ENCODE measurements around the gene AIF1L.
"Not testable (repeated sequence)": the region's sequence is repeated elsewhere in the genome, so short reads cannot be mapped to it uniquely, and the experiment has no call there.

AIF1L gene

DNA sequence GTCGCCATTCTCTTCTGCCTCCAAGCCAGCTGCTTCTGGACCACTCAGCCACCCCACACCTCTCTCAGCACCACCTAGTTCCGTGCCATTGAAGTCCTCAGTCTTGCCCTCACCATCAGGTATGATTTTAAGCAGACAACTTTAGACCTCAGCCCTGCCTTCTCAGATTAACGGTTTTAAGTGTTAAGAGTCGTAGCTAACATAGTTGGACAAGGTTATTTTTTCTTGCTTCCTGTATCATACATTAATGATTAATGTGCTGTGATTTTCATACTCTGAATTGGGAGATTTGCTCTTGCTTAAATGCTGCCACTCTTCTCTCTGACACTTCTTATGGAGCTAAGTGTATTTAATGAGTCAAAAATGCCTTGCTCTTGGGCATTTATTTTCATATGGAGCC is 49.9 kb downstream of the AIF1L start:
- TF ChIP-seq, protein P1, sequence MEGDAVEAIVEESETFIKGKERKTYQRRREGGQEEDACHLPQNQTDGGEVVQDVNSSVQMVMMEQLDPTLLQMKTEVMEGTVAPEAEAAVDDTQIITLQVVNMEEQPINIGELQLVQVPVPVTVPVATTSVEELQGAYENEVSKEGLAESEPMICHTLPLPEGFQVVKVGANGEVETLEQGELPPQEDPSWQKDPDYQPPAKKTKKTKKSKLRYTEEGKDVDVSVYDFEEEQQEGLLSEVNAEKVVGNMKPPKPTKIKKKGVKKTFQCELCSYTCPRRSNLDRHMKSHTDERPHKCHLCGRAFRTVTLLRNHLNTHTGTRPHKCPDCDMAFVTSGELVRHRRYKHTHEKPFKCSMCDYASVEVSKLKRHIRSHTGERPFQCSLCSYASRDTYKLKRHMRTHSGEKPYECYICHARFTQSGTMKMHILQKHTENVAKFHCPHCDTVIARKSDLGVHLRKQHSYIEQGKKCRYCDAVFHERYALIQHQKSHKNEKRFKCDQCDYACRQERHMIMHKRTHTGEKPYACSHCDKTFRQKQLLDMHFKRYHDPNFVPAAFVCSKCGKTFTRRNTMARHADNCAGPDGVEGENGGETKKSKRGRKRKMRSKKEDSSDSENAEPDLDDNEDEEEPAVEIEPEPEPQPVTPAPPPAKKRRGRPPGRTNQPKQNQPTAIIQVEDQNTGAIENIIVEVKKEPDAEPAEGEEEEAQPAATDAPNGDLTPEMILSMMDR (conservative IDR thresholded peaks at IDR 0.05): no peak
- no peak overlapping the region for H3K27ac ChIP-seq

DNA sequence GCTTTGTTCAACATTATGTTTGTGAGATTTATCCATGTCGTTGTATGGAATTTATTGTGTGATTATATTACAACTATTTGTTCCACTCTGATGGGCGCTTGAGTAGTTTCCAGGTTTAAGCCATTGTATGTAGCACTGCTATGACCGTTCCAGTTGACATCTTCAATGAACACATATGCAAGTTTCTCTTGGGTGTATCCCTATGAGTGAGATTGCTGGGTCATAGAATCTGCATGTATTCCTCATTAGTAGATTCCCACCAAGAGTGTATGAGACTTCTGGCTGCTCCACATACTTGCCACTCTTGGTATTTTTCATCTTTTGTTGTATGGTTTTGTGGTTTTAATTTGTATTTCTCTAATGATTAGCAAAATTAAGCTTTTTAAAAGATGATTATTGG is 51.9 kb downstream of the AIF1L start:
- H3K27ac ChIP-seq: no peak overlapping the region
- TF ChIP-seq, protein P1 (conservative IDR thresholded peaks at IDR 0.05): no peak

DNA sequence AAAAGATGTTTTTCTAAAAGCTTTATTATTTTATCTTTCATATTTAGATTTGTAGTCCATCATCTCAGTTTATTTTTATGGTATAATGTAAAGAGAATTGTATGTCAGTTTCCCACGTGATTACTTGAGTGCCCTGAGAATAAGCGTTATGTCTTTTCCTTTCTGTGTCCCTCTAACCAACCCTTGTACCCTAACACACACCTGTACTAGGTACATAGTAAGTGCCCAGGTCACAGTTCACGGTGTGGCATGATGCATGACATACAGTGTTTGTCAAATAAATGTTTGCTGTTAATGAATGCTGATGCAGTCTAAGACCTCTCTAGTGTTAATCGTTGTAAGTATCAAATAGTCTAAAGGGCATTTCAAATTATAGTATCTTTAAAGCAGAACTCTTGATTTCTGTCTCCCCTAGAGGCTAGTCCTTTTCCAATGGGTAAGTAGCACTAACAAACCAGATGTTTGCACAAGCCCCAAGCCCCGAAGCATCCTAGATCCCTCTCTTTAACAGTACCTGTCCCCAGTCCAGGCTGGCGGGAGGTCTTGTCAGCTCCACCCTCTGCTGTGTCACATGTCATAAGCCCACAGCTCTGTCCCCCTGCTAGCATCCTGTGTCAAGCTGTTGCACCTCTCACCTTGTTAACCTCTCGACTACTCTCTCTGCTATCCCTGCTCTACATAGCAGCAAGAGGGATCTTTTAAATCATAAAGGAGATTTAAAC is 52.8 kb downstream of the AIF1L start:
- TF ChIP-seq, protein P1 (conservative IDR thresholded peaks at IDR 0.05): no peak
- no peak overlapping the region for H3K27ac ChIP-seq

DNA sequence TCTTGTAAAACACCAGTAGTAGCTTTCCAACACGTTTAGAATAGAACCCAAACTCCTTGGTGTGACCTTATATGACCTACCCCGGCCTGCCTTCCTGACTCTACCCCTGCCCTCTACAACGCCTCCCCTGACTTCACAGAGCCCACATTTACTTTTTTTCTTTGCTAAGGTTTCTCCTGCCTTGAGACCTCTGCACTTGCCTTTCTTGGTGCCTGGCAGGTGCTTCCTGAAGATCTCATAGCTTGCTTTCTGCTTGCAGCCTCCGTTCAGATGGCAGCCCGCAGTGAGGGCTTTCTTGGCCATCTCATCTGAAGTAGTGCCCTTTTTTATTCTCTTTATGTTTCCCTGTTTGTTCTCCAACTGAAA is 53.3 kb downstream of the AIF1L start:
- H3K27ac ChIP-seq: no peak overlapping the region

DNA sequence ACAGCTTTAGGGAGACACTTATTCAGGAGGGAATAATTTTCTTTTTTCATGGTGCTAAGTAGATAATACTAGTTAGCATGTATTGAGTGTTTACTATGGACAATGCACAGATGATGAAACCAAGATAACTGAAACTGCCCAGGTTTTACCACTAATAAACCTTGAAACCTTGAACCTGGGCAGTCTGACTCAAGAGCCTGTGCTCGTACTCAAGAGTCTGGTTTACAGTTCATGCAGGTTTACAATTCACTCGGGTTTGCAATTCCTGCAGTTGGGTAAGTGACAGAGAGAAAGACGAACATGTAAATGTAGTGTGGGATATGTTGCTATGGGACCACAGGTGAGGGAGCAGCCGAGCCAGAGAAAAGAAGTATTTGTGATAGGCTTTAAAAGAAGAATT is 57.3 kb downstream of the AIF1L start:
- TF ChIP-seq, protein P1 (conservative IDR thresholded peaks at IDR 0.05): no peak
- no peak overlapping the region for H3K27ac ChIP-seq

More for the DNA sequence above, 53.3 kb downstream of the AIF1L start:
- TF ChIP-seq, protein P1 (conservative IDR thresholded peaks at IDR 0.05): no peak

DNA sequence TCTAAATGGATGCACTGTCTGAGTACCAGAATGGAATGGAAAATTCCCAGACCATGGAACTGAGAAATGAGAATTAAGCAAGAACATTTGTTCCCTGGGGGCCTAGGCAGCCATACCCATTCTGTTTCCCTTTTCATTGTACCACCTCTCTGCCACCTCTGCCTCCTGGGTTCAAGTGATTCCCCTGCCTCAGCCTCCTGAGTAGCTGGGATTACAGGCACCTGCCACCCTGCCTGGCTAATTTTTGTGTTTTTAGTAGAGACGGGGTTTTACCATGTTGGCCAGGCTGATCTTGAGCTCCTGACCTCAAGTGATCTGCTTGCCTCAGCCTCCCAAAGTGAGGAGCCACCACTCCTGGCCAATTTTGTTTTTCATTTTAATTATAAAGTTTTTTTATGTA is 62.3 kb downstream of the AIF1L start:
- H3K27ac ChIP-seq: not testable (repeated sequence)

DNA sequence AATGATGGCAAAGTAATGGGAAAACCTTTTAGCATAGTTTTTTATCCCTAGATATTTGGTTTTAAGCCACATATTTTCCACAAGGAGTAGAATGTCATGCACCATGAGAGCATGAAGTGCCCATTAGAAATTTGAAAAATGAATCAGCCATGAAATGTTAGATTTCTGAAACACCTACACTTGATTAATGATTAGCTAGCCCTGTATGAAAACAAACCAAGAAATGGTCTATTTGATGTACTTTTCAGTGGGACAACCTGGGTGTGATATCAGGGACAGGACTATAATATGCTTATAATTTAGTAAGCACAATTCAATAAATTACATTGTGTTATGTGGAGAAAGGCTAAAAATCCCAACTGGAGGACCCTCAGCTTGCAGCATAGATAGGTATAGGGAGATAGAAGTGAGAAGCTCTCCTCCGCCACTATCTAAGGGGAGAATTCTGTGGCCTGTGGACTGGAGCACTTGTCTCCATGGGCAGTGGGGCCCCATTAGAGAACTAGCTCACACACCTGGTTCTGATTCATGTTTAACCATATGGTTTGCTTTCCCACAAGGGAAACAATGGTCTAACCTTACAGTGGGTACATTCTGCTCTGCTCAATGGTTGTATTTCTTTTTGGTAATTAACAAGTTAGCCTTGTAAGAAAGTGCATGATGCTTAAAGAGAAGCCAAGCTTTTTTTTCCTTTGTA is 64.2 kb downstream of the AIF1L start:
- TF ChIP-seq, protein P1 (conservative IDR thresholded peaks at IDR 0.05): no peak
- peak overlapping the region; percentile 5; the same call in 1 of the 2 replicates for H3K27ac ChIP-seq

DNA sequence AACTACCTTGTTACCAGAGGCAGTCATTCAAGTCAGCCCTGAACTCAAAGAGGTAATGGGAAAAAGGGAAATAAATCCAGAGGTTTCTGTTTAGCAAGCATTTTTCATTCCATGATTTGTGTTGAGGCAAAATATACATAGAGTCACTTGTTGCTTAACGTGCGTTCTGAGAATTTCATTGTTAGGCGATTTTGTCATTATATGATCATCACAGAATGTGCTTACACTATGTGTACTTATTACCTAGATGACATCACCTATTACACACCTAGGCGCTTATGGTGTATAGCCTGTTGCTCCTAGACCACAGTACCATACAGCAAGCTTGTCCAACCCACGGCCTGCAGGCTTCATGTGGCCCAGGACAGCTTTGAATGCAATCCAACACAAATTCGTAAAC is 65.3 kb downstream of the AIF1L start:
- TF ChIP-seq, protein P1 (conservative IDR thresholded peaks at IDR 0.05): no peak
- no peak overlapping the region for H3K27ac ChIP-seq

All from VCaP (cell line).